H1 (cell line): Measurements from ENCODE around the gene ADAMTS17. TPM values are rescaled to one million over a fixed set of nuclear protein-coding genes. Genes with fewer than 3 reads are reported as not detected.

Experiments used
- ATF2 ChIP-seq: IDR thresholded peaks from 2 replicates; pipeline ENCODE4 v1.6.1; 2012; ENCODE audit warnings: low read length, inconsistent platforms
- CEBPB ChIP-seq: IDR thresholded peaks from 2 replicates; pipeline ENCODE4 v1.6.1; 2012; ENCODE audit warnings: low read depth, low read length
- CREB1 ChIP-seq: IDR thresholded peaks from 2 replicates; pipeline ENCODE4 v1.6.1; 2012; ENCODE audit warnings: inconsistent platforms
- POLR2A ChIP-seq, 2 experiments: IDR thresholded peaks; 1 replicate in 1 of 2; 2 replicates in 1 of 2; pipeline ENCODE4 v1.6.1; 2011; ENCODE audit warnings: low read depth in 2 of 2, low read length in 2 of 2, mild to moderate bottlenecking in 2 of 2; ENCODE audit errors: control extremely low read depth in 1 of 2
- RAD21 ChIP-seq, 2 experiments: IDR thresholded peaks in 1 of 2; conservative IDR thresholded peaks in 1 of 2; 2 replicates each; pipeline ENCODE4 v1.6.1; 2011; ENCODE audit warnings: low read depth in 2 of 2, low read length in 2 of 2, improper control_type of control experiment in 1 of 2, inconsistent platforms in 1 of 2, mild to moderate bottlenecking in 1 of 2, moderate library complexity in 1 of 2
- SAP30 ChIP-seq: fragments of 300-600 bp; sonication (generic); IDR thresholded peaks from 2 replicates; pipeline ENCODE4 v1.7.1; 2012; ENCODE audit warnings: low read length, moderate library complexity, mild to moderate bottlenecking, inconsistent platforms; ENCODE audit not compliant: insufficient read depth, insufficient replicate concordance
- SP4 ChIP-seq: IDR thresholded peaks from 2 replicates; pipeline ENCODE4 v1.6.1; 2012; ENCODE audit warnings: low read length, inconsistent platforms
- polyA plus RNA-seq, 7 experiments: library from polyadenylated mRNA; depleted of rRNA in 3 of 7; stranded (reverse) in 5 of 7; unstranded in 2 of 7; fragments of >200 nt in 5 of 7; fragments of 200-250 nt in 2 of 7; gene quantifications; 1 replicate in 5 of 7; 2 replicates in 1 of 7; 4 replicates in 1 of 7; pipeline versions ENCODE4 v1.2.1 to v1.2.3, GENCODE V29; 2011 to 2013; ENCODE audit warnings: missing spikeins in 2 of 7, mixed read lengths in 2 of 7
- total RNA-seq: library from RNA; stranded (reverse); fragmentation: NEBNext Ultra II Directional; extraction: Animal tissue kit (Norgen Biotek cat#: 25700); gene quantifications from 2 replicates; pipeline ENCODE4 v1.2.1, GENCODE V29; 2021

The ADAMTS17 gene
- total and polyA plus RNA-seq, 2 of the 8 experiments (the other 6 are each of a cell fraction or from before 2014, with no cell fraction given), result 0.51 to 1.7 TPM

- TF ChIP-seq ATF2 (no peak), POLR2A (IDR thresholded peaks at IDR 0.05; ENCODE audit: control extremely low read depth in 1 of 2, low read depth in 2 of 2, low read length in 2 of 2) (no peak), RAD21 (IDR thresholded peaks at IDR 0.05 in 1 of 2, conservative IDR thresholded peaks at IDR 0.05 in 1 of 2; ENCODE audit: low read depth in 2 of 2, low read length in 2 of 2) (no peak), SAP30 (no peak), CEBPB (no peak), SP4 (no peak), CREB1 (no peak)
- TF ChIP-seq, all 59 proteins: peak for 0
These were observed 408.9 kb downstream of the ADAMTS17 start (continued) for GRCh38 chr15:99932676-99933402.
